Neural progenitor cell (in vitro differentiated cells): ENCODE data around the gene DYNLT4. TPM values are rescaled to one million over a fixed set of nuclear protein-coding genes. Genes with fewer than 3 reads are reported as not detected.

Source experiments
- DNase-seq: peaks from one replicate; pipeline ENCODE4 v3.0.0-alpha.2; 2016; ENCODE audit warnings: low spot score
- H2AFZ ChIP-seq: fragments of 200-600 bp; sonication (generic); replicated peaks from 2 replicates; pipeline ENCODE4 v1.6.1; 2016; ENCODE audit warnings: antibody characterized with exemption
- H3F3A ChIP-seq: fragments of 200-600 bp; sonication (generic); 2 replicates; pipeline ENCODE4 v1.6.1; 2016; ENCODE audit warnings: antibody characterized with exemption, low read depth
- H3K27ac ChIP-seq: fragments of 200-600 bp; sonication (generic); 2 replicates; pipeline ENCODE4 v1.5.1; 2016; ENCODE audit warnings: mild to moderate bottlenecking
- H3K27me3 ChIP-seq: fragments of 200-600 bp; sonication (generic); 2 replicates; pipeline ENCODE4 v1.6.1; 2016; ENCODE audit warnings: mild to moderate bottlenecking, moderate library complexity
- H3K36me3 ChIP-seq: fragments of 200-600 bp; sonication (generic); 2 replicates; pipeline ENCODE4 v1.5.1; 2016
- H3K4me1 ChIP-seq: fragments of 200-600 bp; sonication (generic); 2 replicates; pipeline ENCODE4 v1.6.1; 2016; ENCODE audit warnings: mixed run types
- H3K4me2 ChIP-seq: fragments of 200-600 bp; sonication (generic); 2 replicates; pipeline ENCODE4 v1.6.1; 2016
- H3K4me3 ChIP-seq: fragments of 200-600 bp; sonication (generic); 2 replicates; pipeline ENCODE4 v1.5.1; 2016
- H3K79me2 ChIP-seq: fragments of 200-600 bp; sonication (generic); 2 replicates; pipeline ENCODE4 v1.6.1; 2016; ENCODE audit warnings: low read depth
- H3K9ac ChIP-seq: fragments of 200-600 bp; sonication (generic); 2 replicates; pipeline ENCODE4 v1.6.1; 2016
- H3K9me3 ChIP-seq: fragments of 200-600 bp; sonication (generic); 2 replicates; pipeline ENCODE4 v1.5.1; 2016; ENCODE audit warnings: low read depth
- H4K20me1 ChIP-seq: fragments of 200-600 bp; sonication (generic); 2 replicates; pipeline ENCODE4 v1.6.1; 2016; ENCODE audit warnings: low read depth
- H3K27ac Mint-ChIP-seq: 3 replicates; pipeline ENCODE4 v1.8.0; 2021; ENCODE audit warnings: mixed read lengths
- H3K27me3 Mint-ChIP-seq: 2 replicates; pipeline ENCODE4 v1.8.0; 2022; ENCODE audit warnings: low read depth, mild to moderate bottlenecking, inconsistent platforms, moderate library complexity, mixed read lengths; ENCODE audit not compliant: insufficient read depth
- H3K36me3 Mint-ChIP-seq: 3 replicates; pipeline ENCODE4 v1.8.0; 2021; ENCODE audit warnings: mixed read lengths
- H3K4me1 Mint-ChIP-seq: 3 replicates; pipeline ENCODE4 v1.8.0; 2021; ENCODE audit warnings: mixed read lengths
- H3K4me3 Mint-ChIP-seq: 3 replicates; pipeline ENCODE4 v1.8.0; 2021; ENCODE audit warnings: mild to moderate bottlenecking, moderate library complexity, mixed read lengths
- H3K9me3 Mint-ChIP-seq: 3 replicates; pipeline ENCODE4 v1.8.0; 2020; ENCODE audit warnings: mixed read lengths
- EZH2 ChIP-seq: fragments of 200-600 bp; sonication (generic); IDR thresholded peaks from 2 replicates; pipeline ENCODE4 v1.6.1; 2017; ENCODE audit warnings: antibody characterized with exemption, mild to moderate bottlenecking, moderate library complexity
- EZH2phosphoT487 ChIP-seq: fragments of 200-600 bp; sonication (generic); IDR thresholded peaks from 2 replicates; pipeline ENCODE4 v1.6.1; 2017; ENCODE audit warnings: antibody characterized with exemption
- total RNA-seq: library from RNA; depleted of rRNA; stranded (reverse); fragments of >200 nt; gene quantifications from 2 replicates; pipeline ENCODE4 v1.2.3, GENCODE V29; 2015; ENCODE audit warnings: low replicate concordance
- TF ChIP-seq, protein P1 (sequence below): fragments of 200-600 bp; sonication (generic); IDR thresholded peaks from 2 replicates; pipeline ENCODE4 v1.5.1; 2017; ENCODE audit warnings: antibody characterized with exemption, mild to moderate bottlenecking

DYNLT4 gene
- total RNA-seq, 1 donor from 2014 or later, result not detected

DNA sequence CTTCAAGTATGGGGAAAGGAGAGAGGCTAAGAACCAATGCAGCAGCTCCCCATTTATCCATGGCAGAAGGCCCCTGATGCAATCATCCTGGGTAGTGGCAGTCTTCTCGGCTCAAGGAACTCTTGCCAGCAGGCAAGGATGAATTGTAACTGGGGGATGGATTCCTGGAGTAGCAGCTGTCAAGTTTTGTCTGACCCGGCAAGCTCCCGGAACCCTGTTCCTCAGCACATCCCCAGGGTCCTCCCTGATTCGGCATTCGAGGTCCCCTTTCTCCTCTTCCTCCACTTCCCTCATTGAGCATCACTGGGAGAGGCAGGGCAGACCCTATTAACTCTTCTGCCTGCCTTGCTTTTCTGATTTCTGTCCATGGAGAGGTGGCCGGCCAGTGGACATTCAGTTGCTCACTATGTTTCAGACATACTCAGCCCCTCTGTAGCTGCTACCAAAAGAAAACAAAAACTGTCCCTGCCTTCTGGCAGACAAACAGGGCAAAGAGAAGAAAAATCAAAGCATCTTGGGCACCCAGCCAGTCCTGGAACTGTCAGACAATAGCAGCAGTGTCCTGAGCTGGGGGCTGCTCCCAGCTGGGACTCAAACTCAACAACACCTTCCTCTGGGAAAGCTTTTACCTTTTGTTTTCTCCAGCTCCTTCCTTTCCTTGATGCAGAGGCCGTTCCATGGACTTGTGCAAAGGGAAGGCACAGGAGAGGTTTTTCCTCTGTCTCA is 41.5 kb upstream of the DYNLT4 start:
- H3K9me3 ChIP-seq, result no peaks in the 10 kb centered on the region
- no peaks in the 10 kb centered on the region for H3K36me3 ChIP-seq
- peaks cover 14% of the 10 kb centered on the region for H3K36me3 Mint-ChIP-seq
- TF ChIP-seq EZH2 (no peak), EZH2phosphoT487 (no peak)
- TF ChIP-seq, protein P1, sequence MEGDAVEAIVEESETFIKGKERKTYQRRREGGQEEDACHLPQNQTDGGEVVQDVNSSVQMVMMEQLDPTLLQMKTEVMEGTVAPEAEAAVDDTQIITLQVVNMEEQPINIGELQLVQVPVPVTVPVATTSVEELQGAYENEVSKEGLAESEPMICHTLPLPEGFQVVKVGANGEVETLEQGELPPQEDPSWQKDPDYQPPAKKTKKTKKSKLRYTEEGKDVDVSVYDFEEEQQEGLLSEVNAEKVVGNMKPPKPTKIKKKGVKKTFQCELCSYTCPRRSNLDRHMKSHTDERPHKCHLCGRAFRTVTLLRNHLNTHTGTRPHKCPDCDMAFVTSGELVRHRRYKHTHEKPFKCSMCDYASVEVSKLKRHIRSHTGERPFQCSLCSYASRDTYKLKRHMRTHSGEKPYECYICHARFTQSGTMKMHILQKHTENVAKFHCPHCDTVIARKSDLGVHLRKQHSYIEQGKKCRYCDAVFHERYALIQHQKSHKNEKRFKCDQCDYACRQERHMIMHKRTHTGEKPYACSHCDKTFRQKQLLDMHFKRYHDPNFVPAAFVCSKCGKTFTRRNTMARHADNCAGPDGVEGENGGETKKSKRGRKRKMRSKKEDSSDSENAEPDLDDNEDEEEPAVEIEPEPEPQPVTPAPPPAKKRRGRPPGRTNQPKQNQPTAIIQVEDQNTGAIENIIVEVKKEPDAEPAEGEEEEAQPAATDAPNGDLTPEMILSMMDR, result no peak
- H4K20me1 ChIP-seq, result no peaks in the 10 kb centered on the region
- H3K79me2 ChIP-seq, result no peaks in the 10 kb centered on the region
- peaks cover 6% of the 10 kb centered on the region for H3F3A ChIP-seq
- H3K27ac ChIP-seq, result no peak overlapping the region
- no peak overlapping the region for H3K4me2 ChIP-seq
- H3K4me3 ChIP-seq, result no peak overlapping the region
- no peaks in the 10 kb centered on the region for H3K9me3 Mint-ChIP-seq
- H3K4me3 Mint-ChIP-seq, result no peak overlapping the region
- H2AFZ ChIP-seq, result no peak overlapping the region
- peaks cover 8% of the 10 kb centered on the region for H3K4me1 Mint-ChIP-seq
- peaks cover 9% of the 10 kb centered on the region for H3K4me1 ChIP-seq
- peaks cover 5% of the 10 kb centered on the region for H3K27me3 Mint-ChIP-seq
- H3K27ac Mint-ChIP-seq, result no peak overlapping the region
- no peak for DNase-seq
- H3K9ac ChIP-seq, result no peak overlapping the region
- peaks cover 3% of the 10 kb centered on the region for H3K27me3 ChIP-seq

DNA sequence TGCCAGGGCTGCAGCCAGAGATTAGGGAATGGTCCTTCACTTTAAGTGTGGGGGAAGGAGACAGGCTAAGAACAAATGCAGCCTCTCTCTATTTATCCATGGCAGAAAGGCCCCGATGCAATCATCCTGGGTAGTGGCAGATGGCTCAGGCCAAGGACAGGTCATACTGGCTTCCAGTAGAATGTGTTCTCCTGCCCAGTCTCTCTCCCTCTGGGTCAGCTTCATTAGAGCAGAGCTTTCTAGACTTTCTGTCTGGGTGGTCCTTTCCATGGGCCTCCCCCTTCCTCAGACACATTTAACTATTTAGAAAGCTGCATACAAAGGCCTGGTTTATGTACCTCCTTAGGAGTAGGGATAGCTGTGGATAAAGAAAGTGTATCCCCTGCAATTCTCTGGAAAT is 40.7 kb upstream of the DYNLT4 start:
- no peak overlapping the region for H3K9ac ChIP-seq
- H3K27ac Mint-ChIP-seq, result no peak overlapping the region
- H3K79me2 ChIP-seq, result no peaks in the 10 kb centered on the region

GRCh38 chr1:44846985-44847384 is 39.8 kb upstream of the DYNLT4 start:
- H3K36me3 Mint-ChIP-seq, result peaks cover 9% of the 10 kb centered on the region
- H3K9me3 ChIP-seq, result no peaks in the 10 kb centered on the region

More for the DNA sequence above, 40.7 kb upstream of the DYNLT4 start:
- Histone ChIP-seq H2AFZ (no peak overlapping the region), H3K4me2 (no peak overlapping the region), H4K20me1 (no peaks in the 10 kb centered on the region), H3K4me3 (no peak overlapping the region), H3K9me3 (no peaks in the 10 kb centered on the region), H3K27me3 (peaks cover 5% of the 10 kb centered on the region), H3K27ac (no peak overlapping the region), H3F3A (peaks cover 8% of the 10 kb centered on the region), H3K4me1 (peaks cover 9% of the 10 kb centered on the region), H3K36me3 (no peaks in the 10 kb centered on the region)
- Mint-ChIP-seq H3K36me3 (peaks cover 13% of the 10 kb centered on the region), H3K9me3 (no peaks in the 10 kb centered on the region), H3K27me3 (peaks cover 5% of the 10 kb centered on the region), H3K4me1 (peaks cover 8% of the 10 kb centered on the region), H3K4me3 (no peak overlapping the region)
- no peak for DNase-seq
- no peak for TF ChIP-seq EZH2
- no peak for TF ChIP-seq EZH2phosphoT487
- TF ChIP-seq, protein P1, result no peak

More at GRCh38 chr1:44846985-44847384, 39.8 kb upstream of the DYNLT4 start:
- no peaks in the 10 kb centered on the region for H3K9me3 Mint-ChIP-seq
- H3K4me1 ChIP-seq, result peaks cover 9% of the 10 kb centered on the region
- no peak overlapping the region for H3K4me3 Mint-ChIP-seq
- H3K27ac Mint-ChIP-seq, result no peak overlapping the region
- peaks cover 12% of the 10 kb centered on the region for H3K4me1 Mint-ChIP-seq
- no peak for TF ChIP-seq EZH2phosphoT487
- TF ChIP-seq EZH2, result no peak
- TF ChIP-seq, protein P1, result no peak
- H3K27ac ChIP-seq, result no peak overlapping the region
- no peak overlapping the region for H2AFZ ChIP-seq
- H3K9ac ChIP-seq, result no peak overlapping the region
- H4K20me1 ChIP-seq, result no peaks in the 10 kb centered on the region
- no peak overlapping the region for H3K4me2 ChIP-seq
- no peak overlapping the region for H3K4me3 ChIP-seq
- peaks cover 5% of the 10 kb centered on the region for H3K27me3 Mint-ChIP-seq
- H3K36me3 ChIP-seq, result no peaks in the 10 kb centered on the region
- DNase-seq, result no peak
- peaks cover 13% of the 10 kb centered on the region for H3K27me3 ChIP-seq
- H3F3A ChIP-seq, result peaks cover 8% of the 10 kb centered on the region
- no peaks in the 10 kb centered on the region for H3K79me2 ChIP-seq
